GM12872 (cell line): ENCODE results near the gene RPS19BP1.

Experiments
- TF ChIP-seq, protein P1 (sequence below): IDR thresholded peaks from 3 replicates; pipeline ENCODE4 v1.5.1; 2011; ENCODE audit warnings: low read depth, mild to moderate bottlenecking, low read length, moderate library complexity; ENCODE audit not compliant: insufficient read depth

RPS19BP1 gene

DNA sequence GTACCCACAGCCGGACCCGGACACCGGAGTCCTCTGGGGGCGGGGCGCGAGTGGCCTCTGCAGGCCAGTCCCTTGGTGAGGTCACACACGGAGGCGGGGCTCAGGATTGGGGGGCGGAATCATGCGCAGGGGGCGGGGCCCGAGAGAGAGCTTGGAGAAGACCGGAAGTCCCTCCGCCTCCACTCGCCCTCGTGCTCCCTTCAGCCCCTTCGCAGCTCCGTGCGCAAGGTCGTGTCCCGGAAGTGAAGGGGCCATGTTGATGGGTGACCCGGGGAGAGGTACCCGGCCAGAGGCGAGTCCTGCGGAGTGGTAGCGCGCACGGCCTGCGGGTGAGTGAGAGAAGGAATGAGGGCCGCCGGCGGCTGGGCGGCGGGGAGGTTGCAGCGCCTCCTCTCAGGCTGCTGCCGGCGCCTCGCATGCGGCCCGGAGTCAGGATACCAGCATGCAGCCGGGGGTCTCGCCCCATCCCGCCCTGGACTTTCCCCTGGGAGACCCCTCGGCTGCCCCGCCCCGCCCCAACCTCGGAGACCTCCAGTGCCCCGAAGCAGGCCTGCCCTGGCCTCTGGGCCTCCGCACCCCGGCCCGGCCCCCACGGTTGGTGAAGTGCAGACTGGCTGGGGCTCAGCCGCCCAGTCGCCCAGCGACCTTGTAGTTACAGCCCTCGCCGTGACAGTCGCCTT, 30.3 kb downstream of the RPS19BP1 start, which contains the start of gene MIEF1:
Gene MIEF1 (plus strand): TSS at position 182 of the 680 bp plus-strand sequence. CDS start 9,005 bp downstream, outside the sequence.
- TF ChIP-seq, protein P1, sequence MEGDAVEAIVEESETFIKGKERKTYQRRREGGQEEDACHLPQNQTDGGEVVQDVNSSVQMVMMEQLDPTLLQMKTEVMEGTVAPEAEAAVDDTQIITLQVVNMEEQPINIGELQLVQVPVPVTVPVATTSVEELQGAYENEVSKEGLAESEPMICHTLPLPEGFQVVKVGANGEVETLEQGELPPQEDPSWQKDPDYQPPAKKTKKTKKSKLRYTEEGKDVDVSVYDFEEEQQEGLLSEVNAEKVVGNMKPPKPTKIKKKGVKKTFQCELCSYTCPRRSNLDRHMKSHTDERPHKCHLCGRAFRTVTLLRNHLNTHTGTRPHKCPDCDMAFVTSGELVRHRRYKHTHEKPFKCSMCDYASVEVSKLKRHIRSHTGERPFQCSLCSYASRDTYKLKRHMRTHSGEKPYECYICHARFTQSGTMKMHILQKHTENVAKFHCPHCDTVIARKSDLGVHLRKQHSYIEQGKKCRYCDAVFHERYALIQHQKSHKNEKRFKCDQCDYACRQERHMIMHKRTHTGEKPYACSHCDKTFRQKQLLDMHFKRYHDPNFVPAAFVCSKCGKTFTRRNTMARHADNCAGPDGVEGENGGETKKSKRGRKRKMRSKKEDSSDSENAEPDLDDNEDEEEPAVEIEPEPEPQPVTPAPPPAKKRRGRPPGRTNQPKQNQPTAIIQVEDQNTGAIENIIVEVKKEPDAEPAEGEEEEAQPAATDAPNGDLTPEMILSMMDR, result no peak

DNA sequence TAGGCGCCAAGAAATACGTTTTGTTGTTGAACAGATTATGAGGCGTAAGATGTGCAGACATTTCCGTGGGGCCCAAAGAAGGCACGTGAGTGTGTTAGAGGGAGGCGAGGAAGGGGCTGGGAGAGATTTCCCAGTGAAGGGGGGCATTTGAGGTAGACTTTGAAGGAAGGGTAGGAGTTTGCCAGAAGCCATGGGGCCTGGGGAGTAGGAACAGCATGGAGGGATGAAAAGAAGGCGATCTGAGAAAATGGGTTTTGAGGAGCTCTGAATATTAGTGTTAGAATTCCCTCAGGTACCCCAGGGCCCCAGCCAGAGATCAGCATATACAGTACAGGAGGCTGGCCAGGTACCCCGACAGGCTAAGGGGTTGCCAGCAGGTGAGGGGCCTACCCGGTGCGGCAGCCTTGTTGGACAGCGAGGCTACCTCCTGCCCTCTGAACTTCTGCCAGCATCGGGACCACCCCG, 30.9 kb downstream of the RPS19BP1 start:
- TF ChIP-seq, protein P1, result no peak

DNA sequence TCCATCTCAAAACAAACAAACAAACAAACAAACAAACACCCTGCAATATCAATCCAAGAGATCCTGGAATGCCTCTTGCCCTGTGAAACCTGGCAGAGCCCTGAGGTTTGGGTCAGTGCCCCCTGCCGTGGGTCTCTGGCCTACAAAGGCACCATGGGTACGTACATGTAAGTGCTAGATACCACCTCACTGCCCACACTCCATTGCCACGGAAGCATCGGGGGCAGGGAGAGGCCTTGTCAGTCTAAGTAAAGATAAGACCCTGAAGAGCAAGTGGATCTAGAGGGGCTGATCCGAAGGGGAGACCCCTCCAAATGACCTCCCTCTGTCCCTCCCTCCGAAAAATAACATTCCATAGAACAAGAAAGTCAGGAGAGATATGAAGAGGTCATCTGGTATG, 32.4 kb downstream of the RPS19BP1 start:
- TF ChIP-seq, protein P1, result no peak

DNA sequence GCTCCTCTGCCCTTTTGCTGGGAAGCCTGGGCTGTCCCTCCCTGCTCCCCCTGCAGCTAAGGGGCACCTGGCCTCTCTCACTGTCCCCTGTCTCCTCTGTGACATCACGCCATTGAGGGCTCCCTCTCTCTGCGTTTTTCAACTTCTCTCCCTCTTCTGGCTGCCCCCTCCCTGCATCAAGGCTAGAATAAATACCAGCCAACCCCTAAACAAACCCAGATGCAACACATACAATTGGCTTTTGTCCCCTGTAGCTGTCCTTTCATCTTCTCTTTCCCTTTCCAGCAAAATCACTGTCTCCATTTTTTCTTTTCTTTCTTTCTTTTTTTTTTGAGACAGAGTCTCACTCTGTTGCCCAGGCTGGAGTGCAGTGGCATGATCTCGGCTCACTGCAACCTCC, 33.7 kb downstream of the RPS19BP1 start:
- TF ChIP-seq, protein P1, result no peak

DNA sequence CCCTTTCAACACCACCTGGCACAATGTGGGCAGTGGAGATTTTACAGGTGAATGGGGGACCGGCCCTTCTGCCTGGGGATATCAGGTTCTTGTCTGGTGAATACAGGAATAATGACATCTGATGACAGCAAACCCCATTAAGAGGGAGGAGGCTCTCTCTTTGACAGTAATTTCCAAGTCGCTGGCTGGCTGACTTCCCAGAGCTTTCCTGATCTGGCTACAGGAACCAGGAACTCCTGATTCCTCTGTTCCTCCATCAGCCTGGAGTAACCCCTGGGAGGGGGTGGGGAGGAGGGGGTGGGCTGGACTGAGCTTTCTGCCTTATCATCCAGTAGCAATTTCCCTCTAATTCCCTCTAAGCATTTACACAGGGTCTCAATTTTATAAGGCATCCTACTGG, 34.2 kb downstream of the RPS19BP1 start:
- TF ChIP-seq, protein P1, result no peak

DNA sequence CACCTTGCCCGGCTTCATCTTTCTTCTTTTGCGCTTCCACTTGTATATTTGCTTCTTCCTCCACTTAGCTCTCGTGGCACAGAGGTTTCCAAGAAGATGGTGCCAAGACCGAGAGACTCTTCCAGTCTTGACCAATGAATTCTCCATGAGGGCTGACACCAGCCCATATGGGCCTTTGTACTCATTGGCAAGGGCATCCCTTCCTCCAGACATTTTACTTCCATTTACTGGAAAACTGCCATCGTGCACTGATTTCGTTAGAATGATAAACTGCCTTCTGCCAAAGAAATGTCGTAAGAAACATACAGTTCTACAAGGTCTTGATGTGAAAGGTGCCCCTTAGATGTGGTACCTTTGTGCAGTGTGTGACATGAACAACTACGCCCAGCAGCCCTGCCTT, 35.1 kb downstream of the RPS19BP1 start:
- TF ChIP-seq, protein P1, result no peak

DNA sequence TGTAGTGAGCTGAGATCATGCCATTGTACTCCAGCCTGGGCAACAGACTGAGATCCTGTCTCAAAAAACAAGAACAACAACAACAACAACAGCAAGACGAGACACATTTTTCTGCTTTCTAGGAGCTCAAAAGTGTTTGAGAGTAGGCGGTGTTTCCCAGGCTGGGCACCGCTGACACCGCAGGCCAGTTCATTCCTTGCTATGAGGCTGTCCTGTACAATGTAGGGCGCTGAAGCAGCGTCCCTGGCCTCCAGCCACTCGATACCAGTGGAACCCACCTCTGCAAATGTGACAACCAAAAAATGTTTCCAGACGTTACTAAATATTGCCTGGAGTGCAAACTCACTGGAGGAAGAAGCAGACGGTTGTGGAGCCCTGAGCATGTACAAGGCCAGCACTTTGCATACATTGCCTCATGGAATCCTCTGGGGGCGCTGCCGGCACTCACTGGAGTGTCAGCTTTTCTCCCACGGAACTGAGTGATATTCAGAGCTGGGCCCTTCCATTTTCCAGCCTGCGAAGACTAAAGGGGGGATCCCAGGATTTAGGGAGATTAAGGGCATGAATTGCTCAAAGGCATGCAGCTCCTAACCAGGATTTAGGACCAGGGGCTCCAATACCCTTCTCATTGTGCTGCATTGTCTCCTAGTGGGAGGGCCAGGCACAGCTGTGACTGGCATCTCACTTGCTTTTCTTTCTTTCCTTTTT, 36.3 kb downstream of the RPS19BP1 start:
- TF ChIP-seq, protein P1, result peak; percentile 86
